Pancreas (tissue), 10 donors: ENCODE data around the gene MTFR1L. TPM values are rescaled to one million over a fixed set of nuclear protein-coding genes. Genes with fewer than 3 reads are reported as not detected.

ENCODE experiments used
- ATAC-seq, 4 donors: fragments of 200-7000 bp; cut with Tn5 transposase; one replicate each; pipeline versions ENCODE4 v1.8.0 to v1.9.1; 2020; ENCODE audit warnings: mild to moderate bottlenecking in 4 of 4, moderate library complexity in 4 of 4
- DNase-seq, 6 donors: peaks; one replicate each; pipeline ENCODE4 v3.0.0-alpha.2; 2020
- FAIRE-seq: peaks from 2 replicates; lab custom pipeline; 2012; peaks lifted over from hg19 to GRCh38; lab: Jason Lieb, UNC
- H3K27ac ChIP-seq, 4 donors: fragments of 200-600 bp; sonication (generic); 1 replicate in 3 of 4; 2 replicates in 1 of 4; pipeline versions ENCODE4 v1.5.0 to v1.8.0; 2020
- H3K27me3 ChIP-seq, 4 donors: fragments of 200-600 bp; one replicate each; pipeline ENCODE4 v1.8.0; 2021
- H3K36me3 ChIP-seq, 3 donors: fragments of 200-600 bp; sonication (generic) in 1 of 3; one replicate each; pipeline versions ENCODE4 v1.5.0 to v1.8.0; 2020 to 2021
- H3K4me1 ChIP-seq, 3 donors: fragments of 200-600 bp; one replicate each; pipeline ENCODE4 v1.8.0; 2021
- H3K4me3 ChIP-seq, 4 donors: fragments of 200-600 bp; sonication (generic) in 2 of 4; one replicate each; pipeline versions ENCODE4 v1.5.0 to v1.8.0; 2020 to 2021
- H3K9me3 ChIP-seq, 4 donors: fragments of 200-600 bp; one replicate each; pipeline ENCODE4 v1.8.0; 2021
- CTCF ChIP-seq, 4 donors: fragments of 200-600 bp; sonication (generic) in 3 of 4; IDR thresholded peaks; one replicate each; pipeline versions ENCODE4 v1.5.0 to v1.8.0; 2021; ENCODE audit warnings: antibody characterized with exemption in 4 of 4
- WGBS, 2 donors: extraction: QIAGEN DNeasy Blood & Tissue Kit; methylation state at CpG; one replicate each; pipeline ENCODE4 v1.1.7; 2013; 5-methylcytosine and 5-hydroxymethylcytosine counted together
- intact Hi-C, 3 donors: fragments of 100-400 bp; cut with DNase I; formaldehyde crosslinking; loops; one replicate each; pipeline versions ENCODE4 v1.11.1 to v1.14.2; 2022
- polyA plus RNA-seq, 2 donors: library from polyadenylated mRNA; stranded (reverse); fragments of 200-250 nt; gene quantifications; one replicate each; pipeline ENCODE4 v1.2.3, GENCODE V29; 2013
- total RNA-seq, 6 donors: library from RNA; stranded (reverse); fragmentation: NEBNext Ultra II Directional in 4 of 6; extraction: Animal tissue kit (Norgen Biotek cat#: 25700) in 4 of 6; gene quantifications; one replicate each; pipeline versions ENCODE4 v1.2.1 to v1.2.4, GENCODE V29; 2021 to 2023
- donor health status: healthy with polysubstance abuse.
- donor health status: DM: no; HTN: no; CAD: no; lungs with moderate emphysema.
- donor health status: DM: no; HTN: no; CAD: no.
- donor health status: control.
- donor health status: control.
- donor health status: Bipolar disorder and iron deficiency.
- donor health status: DM: yes; HTN: yes; CAD: no.
- donor health status: DM: no; HTN: no; CAD: no.
- donor health status: DM: no; HTN: no; CAD: no.
- donor health status: DM: yes; HTN: yes; CAD: no.

The MTFR1L gene
- total and polyA plus RNA-seq, 8 donors = 24.0 to 59.6 (median 27.5) TPM

GRCh38 chr1:25772692-25773245, 47.0 kb upstream of the MTFR1L start:
- Histone ChIP-seq H3K4me1 (peaks cover 40 to 54% (median 44%) of the 10 kb centered on the region in 3 donors), H3K36me3 (no peaks in the 10 kb centered on the region), H3K9me3 (no peaks in the 10 kb centered on the region), H3K4me3 (no peak overlapping the region), H3K27me3 (no peaks in the 10 kb centered on the region), H3K27ac (peak overlapping the region; percentile 53 to 86 (median 76))
- no peak for ATAC-seq
- WGBS, 2 donors = 71 to 73% methylated on average over 5 of the region's 5 CpGs
- DNase-seq = no peak
- intact Hi-C loops = no loop called here
- TF ChIP-seq CTCF (IDR thresholded peaks at IDR 0.05) = no peak
- FAIRE-seq = no peak

GRCh38 chr1:25773441-25774125, 46.2 kb upstream of the MTFR1L start:
- Histone ChIP-seq H3K9me3 (no peaks in the 10 kb centered on the region), H3K27me3 (no peaks in the 10 kb centered on the region), H3K27ac (peak overlapping the region; percentile 59 to 86 (median 76)), H3K36me3 (no peaks in the 10 kb centered on the region), H3K4me1 (peaks cover 40 to 54% (median 44%) of the 10 kb centered on the region in 3 donors), H3K4me3 (peak overlapping the region in 1 of 4 donors; percentile 8)
- no peak for TF ChIP-seq CTCF (IDR thresholded peaks at IDR 0.05)
- intact Hi-C loops = no loop called here
- no peak for FAIRE-seq
- peak in 5 of 6 donors; percentile 68 to 87 (median 73) for DNase-seq
- peak; percentile 74 to 86 (median 84) for ATAC-seq
- 13 to 15% methylated on average over 4 of the region's 4 CpGs for WGBS, 2 donors

- FAIRE-seq = no peak
- peak overlapping the region; percentile 59 to 86 (median 76) for H3K27ac ChIP-seq
- peaks cover 40 to 54% (median 44%) of the 10 kb centered on the region in 3 donors for H3K4me1 ChIP-seq
Observed at GRCh38 chr1:25774206-25774803, 45.4 kb upstream of the MTFR1L start.

GRCh38 chr1:25774921-25775771, 44.6 kb upstream of the MTFR1L start:
- WGBS, 2 donors = 65 to 67% methylated on average over 16 of the region's 16 CpGs
- H3K4me1 ChIP-seq = peaks cover 40 to 54% (median 44%) of the 10 kb centered on the region in 3 donors
- no peak for FAIRE-seq
- no peaks in the 10 kb centered on the region for H3K9me3 ChIP-seq
- no peaks in the 10 kb centered on the region for H3K36me3 ChIP-seq
- peak overlapping the region in 3 of 4 donors; percentile 1 to 86 (median 86) for H3K27ac ChIP-seq
- no peaks in the 10 kb centered on the region for H3K27me3 ChIP-seq
- TF ChIP-seq CTCF (IDR thresholded peaks at IDR 0.05) = no peak
- H3K4me3 ChIP-seq = no peak overlapping the region
- DNase-seq = no peak
- intact Hi-C loops = no loop called here
- no peak for ATAC-seq

More at GRCh38 chr1:25774206-25774803, 45.4 kb upstream of the MTFR1L start:
- ATAC-seq = no peak
- Histone ChIP-seq H3K4me3 (peak overlapping the region in 1 of 4 donors; percentile 8), H3K27me3 (no peaks in the 10 kb centered on the region), H3K9me3 (no peaks in the 10 kb centered on the region), H3K36me3 (no peaks in the 10 kb centered on the region)
- DNase-seq = no peak
- intact Hi-C loops = no loop called here
- 52 to 55% methylated on average over 13 of the region's 13 CpGs for WGBS, 2 donors
- no peak for TF ChIP-seq CTCF (IDR thresholded peaks at IDR 0.05)
